Measurements from ENCODE around the gene PLA2G2F.

GRCh38 chr1:20168564-20169491, 29.7 kb downstream of the PLA2G2F start:
- TF ChIP-seq L3MBTL2 (conservative IDR thresholded peaks at IDR 0.05) (no peak), BHLHE40 (IDR thresholded peaks at IDR 0.05; ENCODE audit: borderline replicate concordance) (no peak), ELF4 (IDR thresholded peaks at IDR 0.05) (no peak), FOXM1 (IDR thresholded peaks at IDR 0.05; ENCODE audit: borderline replicate concordance) (no peak), ARNT (IDR thresholded peaks at IDR 0.05) (no peak), TARDBP (IDR thresholded peaks at IDR 0.05) (no peak), SP1 (IDR thresholded peaks at IDR 0.05) (no peak), ZNF384 (IDR thresholded peaks at IDR 0.05) (no peak), NFRKB (IDR thresholded peaks at IDR 0.05) (no peak), FOXA1 (IDR thresholded peaks at IDR 0.05) (no peak), PKNOX1 (IDR thresholded peaks at IDR 0.05) (no peak), LEF1 (IDR thresholded peaks at IDR 0.05; ENCODE audit: borderline replicate concordance) (no peak)

Measured in HEK293T (cell line).